ENCODE measurements around the gene PTCHD1.

PTCHD1 gene

DNA sequence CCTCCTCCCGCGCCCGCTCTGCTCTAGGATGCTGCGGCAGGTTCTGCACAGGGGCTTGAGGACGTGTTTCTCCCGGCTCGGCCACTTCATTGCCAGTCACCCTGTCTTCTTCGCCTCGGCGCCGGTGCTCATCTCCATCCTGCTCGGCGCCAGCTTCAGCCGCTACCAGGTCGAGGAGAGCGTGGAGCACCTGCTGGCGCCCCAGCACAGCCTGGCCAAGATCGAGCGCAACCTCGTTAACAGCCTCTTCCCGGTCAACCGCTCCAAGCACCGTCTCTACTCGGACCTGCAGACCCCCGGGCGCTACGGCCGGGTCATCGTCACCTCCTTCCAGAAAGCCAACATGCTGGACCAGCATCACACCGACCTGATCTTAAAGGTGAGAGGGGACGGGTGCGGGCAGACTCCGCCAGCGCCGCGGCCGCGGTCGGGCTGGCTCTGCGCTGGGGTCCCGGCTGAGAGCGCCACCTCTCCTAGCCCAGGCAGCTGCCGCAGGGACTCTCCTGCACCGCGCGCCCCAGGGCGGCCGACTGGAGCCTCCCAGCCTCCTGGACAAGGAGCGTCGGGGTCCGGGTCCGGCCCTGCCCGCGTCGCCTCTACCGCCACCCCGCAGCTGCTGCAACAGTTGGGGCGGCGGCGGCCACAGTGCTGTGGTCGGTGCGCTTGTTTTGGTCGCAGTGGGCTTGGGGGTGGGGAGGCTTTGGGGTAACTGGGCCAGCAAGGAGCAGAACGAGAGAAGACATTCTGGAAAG lies at the start of gene PTCHD1:
Gene PTCHD1 (plus strand): TSS at position 2 of the 752 bp plus-strand sequence. CDS start 27 bp downstream, at position 29.
- no peak for FAIRE-seq

DNA sequence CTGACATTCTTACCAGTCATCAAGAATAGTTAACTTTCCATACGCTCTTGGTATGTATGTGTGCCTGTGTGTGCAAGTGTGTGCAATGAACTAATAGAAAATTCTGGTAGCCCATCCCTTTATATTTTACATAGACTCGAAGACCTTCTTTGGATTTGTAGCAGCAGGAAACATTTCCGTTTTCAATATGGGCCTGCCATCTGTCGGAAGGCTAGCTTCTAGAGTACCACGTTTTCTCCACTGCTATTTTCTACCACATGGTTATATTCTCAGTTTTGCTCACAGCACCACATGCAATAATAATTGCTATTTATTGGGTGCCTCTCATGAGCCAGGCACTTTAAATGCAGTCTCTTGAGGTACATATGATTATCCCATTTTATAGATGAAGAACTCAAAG lies 47.9 kb upstream of the PTCHD1 start:
- no peak for FAIRE-seq

DNA sequence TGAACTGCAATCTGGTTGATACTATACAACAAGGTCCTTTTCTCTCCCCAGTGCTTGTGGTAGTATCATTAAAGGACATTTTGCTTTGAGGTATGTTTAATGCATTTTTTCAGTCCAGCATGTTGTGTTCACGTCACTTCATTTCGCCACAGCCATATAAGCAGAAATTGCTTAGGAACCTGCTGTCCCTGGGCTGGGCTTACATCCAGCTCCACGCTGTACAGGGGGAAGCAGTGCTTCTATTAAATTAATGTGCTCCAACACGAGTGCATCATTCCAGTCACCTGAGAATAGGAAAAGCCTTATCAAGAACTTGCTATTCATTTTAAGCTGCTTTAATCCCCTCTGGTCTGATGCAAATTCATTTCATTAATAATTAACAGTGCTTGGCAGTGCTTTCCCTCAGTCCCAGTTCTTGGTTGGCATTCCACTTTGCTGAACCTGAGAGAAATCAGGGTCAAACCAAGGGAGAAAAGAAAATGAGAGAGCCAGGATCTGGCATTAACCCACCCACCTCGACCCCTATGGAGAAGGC lies 47.4 kb upstream of the PTCHD1 start:
- FAIRE-seq: no peak

DNA sequence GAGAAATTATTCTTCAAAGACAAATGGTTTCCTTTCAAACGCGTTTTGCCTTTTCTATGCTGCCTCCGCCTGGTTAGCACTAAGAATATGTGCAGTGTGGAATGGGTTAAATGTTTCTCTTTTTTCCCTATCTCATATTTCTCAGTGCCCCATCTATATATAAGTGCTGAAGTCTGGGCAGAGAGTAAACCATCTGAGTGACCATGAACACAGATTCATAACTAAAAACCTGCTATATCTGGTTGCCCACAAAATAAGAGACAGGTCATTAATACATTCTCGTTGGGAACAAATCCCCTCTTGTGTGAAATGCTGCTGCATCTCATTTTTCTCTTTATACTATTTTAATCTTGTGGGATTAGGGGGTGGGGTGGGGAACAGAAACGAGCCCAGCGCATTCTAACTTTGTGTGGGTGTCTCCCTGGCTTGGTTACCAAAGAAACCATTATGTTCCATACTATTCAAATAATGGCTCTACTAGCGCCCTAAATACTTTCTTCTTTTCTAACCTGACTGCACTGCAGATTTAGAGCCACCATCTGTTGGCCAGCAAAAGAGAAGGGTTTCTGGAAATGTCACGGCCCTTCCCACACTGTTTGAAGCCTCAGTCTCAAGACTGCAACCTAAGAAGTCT lies 42.2 kb upstream of the PTCHD1 start:
- FAIRE-seq: no peak

DNA sequence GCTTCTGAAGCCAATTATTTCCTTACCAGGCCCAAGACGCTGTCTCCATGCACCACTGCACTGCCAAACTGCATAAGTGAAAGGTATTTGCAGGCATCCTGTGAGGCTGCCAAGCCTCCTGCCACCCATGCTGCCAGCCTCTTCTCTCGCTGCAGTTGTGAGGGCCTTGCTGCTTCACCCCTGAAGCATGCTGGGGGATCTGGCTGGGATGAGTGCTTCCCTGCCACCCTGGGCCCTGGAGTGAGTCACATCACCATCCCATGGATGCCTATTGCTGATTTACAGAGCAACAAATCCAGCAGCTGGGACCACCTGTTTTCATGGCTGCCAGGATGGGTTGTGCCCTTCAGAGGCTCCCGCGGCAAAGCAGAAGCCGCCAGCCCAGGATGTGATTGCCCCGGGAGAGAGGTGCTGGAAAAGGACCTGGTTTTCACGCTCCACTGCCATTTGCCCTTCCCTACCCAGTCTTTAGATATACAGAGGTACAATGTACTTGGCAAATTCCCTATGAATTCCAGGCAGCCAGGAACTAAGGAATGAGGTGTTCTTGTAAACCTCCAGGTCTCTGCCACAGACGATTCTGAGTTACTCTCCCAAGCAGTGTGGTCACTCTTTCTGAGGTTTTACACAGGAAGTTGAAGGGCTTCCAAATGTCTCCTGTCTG lies 41.5 kb upstream of the PTCHD1 start:
- no peak for FAIRE-seq

DNA sequence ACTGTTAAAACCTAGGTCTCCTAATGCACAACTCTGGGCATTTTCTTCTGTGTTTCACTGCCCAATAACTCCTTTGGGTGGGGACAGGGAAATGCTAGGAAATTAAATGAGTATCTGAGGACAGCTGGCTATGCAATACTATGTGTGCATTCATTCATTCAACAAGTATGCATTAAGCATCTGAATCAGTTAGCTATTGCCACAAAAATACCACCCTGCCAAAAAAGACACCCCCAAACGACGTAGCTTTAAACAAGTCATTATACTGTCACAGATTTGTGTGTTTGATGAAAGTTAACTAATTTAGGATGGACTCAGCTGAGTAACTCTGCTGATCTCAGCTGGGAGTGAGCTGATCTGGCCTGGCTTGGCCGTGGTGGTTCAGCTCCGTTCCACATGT lies 29.8 kb upstream of the PTCHD1 start:
- FAIRE-seq: no peak

DNA sequence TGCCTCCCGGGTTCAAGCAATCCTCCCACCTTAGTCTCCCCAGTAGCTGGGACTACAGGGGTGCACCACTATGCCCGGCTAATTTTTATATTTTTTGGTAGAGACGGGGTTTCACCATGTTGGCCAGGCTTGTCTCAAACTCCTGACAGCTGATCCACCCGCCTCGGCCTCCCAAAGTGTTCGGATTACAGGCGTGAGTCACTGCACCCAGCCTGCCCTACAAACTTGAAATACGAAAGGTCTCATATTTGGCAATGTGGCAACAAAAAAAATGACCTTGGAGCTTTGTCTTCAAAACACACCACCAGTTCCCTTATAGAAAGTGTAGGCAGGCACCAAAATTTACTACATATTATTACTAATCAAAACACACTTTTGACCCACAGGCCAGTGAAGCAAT lies 22.9 kb upstream of the PTCHD1 start:
- FAIRE-seq: no peak

DNA sequence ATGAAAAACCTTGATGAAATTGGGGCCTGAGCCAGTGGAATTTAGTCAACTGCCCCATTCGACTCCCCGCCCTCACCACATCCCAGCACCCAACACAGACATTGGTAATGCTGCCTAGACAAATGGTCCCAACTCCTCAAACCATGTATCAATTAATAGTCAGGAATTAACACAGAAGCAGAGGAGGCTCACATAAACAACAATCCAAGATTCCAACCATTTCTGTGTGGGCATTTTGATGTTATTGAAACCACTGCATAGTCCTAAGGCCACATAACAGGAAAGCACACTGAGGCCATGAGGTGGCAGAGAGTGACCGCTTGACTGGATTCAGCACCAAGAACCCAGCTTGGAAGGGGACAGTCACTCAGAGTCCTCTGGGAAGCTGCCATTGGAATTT lies 22.5 kb upstream of the PTCHD1 start:
- no peak for FAIRE-seq

DNA sequence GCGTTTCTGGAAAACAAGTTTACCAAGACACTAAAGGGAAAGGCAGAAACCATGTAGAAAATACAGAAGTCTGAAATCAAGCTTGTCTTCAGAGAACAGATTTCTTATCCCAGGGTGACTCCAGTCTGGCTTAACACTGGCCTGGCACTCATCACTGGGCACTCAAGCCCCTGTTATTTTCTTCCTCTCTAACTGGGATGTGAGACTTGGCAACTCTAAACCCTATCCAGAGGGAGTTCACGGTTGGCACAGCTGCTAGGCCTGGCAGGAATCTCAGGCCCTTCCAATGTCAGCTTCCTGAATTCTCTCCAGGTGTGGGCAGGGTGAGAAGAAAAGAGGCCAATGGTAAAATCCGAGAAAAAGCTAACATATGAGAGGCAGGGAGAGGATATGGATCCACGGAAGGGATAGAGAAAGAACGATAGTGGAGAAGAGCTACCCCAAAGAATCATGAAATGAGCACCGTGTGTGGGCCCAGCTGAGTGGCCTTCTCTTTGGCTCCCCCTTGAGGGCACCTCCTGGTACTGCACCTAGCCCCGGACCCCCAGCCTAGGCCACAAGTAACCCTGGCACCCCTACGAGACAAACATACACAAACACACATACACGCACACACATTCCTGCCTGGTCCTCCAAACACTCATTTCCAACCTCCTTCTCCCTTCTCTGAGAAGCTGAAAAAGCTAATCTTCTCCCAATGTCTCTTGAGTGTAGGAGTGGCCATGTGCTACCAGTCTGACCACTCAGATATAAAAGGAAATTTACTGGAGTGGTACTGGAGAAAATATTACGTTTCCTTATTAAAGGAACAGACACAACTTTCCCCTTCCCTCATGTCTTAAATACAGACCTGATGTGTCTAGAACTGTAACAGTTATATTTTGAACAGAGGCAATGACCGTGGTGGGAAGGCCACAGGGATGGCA lies 16.6 kb upstream of the PTCHD1 start:
- FAIRE-seq: no peak

DNA sequence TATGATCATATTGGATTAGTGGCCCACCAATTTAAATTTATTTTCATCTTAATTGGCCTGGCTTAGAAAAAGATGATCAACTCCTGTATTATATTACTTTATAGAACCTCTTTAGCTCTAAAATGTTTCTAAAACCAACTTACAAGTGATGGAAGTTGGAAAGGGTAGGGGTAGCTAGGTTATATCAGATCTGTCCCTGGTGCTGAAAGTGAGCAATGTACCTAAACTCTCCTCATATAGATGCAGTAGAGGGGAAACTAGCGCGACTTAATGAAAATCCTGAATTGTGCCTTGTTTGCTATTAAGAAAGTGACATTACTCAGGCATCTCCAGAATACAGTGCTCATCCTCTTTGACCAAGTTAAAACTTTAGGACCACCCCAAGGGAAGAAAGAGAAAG lies 7.5 kb upstream of the PTCHD1 start:
- no peak for FAIRE-seq

DNA sequence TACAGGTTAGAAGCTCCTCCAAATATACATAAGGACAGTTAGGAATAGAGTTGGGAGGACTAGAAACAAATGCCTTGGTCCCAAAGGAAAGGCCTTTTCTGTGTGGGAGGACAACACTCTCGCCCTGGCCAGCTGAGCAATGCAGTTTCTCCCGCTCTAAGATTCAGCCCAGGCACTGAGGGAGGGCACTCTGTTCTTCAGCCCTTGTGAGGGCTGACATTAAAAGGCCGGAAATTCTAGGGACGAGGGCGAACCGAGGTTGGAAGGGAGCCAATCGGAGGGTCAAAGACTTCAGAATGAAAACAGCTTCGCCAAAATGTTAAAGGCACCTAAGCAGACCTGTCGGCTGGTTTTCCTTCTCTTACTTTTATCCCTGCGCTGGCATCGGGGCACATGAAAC lies 2.9 kb upstream of the PTCHD1 start:
- no peak for FAIRE-seq

DNA sequence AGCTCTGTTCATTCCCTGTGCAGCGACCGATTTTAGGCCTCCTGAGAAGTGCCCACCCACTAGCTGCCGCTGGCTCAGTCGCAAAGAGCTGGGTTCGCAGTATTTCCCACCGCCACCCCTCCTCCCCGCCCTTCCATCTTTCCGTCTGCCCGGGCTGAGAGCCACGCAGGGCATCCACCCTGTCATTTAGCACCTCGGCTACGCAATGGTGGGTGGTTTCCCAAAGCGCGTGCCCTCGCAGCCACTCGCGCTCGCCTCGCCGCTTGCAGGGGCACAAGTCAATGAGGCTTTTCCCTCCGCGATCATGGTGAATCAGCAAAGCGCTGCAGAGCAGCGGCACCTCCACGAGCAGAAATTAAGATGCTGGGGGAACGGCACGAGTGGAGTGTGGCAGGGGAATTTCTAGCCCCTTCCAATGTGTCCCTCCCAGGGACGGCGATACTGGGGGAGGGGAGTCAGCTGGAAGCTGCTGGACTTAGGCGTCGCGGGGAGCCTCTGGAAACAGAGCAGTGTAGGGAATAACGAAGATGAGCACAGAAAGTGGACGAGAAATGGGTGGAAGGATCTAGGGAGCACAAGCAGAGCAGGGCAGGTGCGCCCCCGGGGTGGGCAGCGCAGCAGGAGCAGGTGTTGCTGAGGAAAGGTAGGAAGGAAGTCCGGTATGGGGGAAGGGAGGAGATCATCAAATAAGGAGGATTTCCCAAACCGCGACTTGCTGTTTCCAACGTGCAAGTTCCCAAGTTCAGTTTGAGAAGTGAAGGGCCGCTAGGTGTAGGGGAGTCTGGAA lies 2.4 kb upstream of the PTCHD1 start:
- no peak for FAIRE-seq

DNA sequence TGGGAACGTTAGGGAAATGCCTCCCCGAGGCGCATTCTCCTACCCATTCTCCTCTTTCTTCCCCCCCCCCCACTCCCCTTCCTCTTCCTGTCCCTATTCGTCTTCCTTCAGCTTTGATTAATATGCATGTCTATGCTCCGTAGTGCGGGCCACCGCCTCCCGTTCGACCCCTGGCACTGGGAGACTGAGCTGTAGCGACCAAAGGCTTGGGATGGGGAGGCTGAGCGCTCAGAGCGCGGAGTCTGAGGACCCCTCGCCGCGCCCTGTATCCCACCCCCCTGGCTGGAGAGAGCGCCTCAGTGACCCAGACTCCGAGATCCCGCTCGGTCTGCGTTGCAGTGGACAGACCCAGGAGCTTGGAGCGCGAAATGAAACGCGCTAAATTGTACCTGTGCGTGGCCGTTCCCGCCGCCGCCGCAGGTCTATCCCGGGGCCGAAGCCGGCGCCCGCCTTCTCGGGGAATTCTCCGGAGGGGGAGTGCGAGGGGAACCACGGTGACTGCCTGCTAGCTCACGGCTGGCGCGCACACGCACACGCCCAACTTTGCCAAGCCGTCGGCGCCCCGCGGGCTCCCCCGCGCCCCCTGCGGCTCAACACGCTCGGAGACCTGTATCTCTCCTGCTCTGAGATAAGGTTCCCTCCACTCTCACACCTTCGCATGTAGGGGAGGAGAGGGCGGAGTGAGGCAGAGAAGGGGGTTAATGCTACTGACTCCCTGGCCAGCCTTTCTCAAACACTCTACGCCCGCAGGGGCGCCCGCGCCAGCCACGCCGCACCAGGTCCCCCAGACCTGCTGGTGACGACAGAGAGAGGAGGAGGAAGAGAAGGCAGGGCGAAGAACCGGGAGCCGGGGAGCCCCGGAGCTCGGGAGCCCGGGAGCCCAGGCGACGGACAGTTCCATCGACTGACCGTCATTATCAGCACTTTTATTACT lies 1.5 kb upstream of the PTCHD1 start:
- no peak for FAIRE-seq

DNA sequence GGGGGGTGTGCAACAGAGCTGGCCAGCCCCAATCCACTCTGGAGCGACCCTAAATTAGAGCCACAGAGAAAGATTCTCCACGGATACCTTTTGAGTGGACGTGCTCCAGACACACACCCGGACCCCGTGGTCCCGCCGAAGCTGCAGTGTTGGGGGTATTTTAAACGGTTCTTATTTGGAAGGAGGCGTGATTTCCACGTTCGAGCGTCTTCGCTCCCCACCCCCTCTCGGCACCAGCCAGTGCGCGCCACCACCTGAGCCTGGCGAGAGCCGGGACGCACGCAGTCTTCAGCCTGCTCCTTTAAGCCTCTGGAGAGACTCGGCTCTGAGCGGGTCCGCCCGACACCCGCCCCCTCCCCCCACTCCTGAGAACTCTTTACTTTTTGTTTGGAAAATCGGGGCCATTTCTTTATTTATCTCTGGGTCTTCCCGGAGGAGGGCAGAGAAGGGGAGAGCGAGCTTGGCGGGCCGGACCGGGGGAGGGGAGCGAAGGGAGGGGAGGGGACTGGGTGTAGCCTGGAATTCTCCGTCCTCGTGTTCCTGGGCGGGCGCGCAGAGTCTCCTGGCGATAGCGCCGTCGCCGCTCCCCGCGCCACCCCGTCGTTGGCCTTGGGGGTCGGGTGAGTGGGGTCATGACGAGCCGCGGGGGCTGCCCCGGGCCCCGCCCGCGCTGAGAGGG lies 668 bp upstream of the PTCHD1 start:
- no peak for FAIRE-seq

DNA sequence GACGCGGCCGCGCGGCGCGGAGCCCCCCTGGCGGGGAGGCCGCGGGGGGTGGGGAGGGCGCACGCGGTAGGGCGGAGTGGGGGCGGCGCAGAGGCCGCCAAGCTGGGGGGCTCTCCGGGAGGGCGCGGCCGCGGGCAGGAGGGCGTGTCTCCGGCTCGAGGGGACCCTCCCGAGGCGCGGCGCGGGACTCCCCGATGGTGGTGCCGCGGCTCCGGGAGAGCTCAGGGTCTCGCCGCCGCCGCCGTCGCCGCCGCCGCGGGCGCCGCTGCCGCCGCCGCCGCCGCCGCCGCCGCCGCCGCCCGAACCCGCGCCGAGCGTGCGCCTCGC lies 165 bp upstream of the PTCHD1 start:
- FAIRE-seq: no peak

DNA sequence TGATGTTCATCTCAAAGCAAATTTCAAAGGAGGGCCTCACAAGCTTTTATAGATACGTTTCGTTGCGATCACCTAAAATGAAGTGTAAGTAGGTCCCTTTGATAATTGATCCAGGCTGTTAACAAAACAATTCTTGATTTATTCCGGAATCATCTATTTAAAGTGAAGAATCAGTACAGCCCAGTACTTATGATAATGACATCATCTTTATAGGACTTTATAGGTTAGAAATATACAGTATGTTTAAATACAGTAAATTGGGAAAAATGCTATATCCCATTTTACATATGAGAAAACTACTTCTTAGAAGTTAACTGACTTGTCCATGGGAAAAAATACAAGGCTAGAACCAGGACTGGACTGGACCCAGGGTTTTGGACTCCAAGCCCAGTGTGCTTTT lies 3.7 kb downstream of the PTCHD1 start:
- no peak for FAIRE-seq

DNA sequence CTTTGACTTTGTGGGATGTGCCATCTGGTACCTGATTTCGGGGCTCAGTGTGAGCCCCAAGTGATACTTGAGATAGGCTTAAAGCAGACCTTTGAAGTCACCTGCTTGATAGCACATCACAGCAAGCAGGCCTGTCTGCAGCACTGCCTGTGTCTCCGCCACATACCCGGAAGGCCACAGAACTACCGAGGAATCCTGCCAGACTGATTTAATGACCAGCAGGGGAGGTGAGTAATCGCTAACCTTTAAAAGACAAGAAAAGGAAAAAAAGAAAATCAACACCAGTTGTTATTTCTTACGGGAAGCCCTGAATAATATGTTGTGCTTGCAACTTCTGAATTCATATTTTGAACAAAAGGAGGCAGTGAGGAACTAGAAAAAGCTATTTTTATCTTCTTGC lies 6.8 kb downstream of the PTCHD1 start:
- no peak for FAIRE-seq

DNA sequence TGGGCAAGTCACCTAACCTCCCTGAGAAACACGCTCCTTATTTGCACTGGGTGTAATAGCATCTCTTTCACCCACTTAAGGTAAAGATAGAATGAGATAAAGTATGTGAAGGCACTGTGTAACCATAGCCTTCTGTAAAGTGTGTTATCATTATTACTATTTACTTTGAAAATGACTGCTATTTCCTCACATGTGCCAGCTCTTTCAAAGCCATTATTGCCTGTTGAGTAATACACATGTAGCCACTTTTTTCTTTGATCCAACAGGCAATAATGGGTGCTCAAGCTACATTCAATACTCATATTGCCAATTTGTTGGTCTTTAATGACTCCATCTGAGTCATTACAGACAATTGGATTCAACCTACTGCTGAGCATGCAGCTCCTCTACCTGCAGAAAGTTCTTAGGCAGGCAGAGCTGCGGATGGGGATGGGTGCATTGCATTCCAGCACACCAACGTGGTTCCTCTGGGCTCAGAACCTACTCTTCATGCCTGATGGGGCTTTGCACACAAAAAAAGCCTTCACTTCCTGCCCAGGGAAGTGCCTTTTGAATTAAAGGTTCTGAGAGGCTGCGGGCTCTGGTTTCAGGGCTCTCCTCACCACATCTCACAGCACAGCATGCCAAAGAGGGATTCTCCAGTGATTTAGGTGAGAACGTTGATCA lies 9.7 kb downstream of the PTCHD1 start:
- no peak for FAIRE-seq

DNA sequence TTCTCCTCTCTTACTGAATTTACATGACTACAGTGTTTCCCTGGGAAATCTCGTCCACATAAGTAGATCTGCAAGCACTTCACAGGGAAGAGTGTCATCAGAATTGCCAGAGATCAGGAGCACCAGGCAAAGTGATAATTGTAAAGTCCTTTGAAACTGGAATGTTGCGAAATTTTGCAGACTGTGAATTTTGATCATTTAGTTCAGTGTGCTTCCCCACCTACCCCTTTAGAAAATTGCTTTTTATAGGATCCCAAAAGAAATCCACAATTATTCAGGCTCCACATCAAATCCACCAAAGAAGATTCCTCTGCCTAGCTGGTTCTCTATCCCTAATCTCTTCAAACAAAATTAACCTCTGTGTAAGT lies 10.2 kb downstream of the PTCHD1 start:
- no peak for FAIRE-seq

DNA sequence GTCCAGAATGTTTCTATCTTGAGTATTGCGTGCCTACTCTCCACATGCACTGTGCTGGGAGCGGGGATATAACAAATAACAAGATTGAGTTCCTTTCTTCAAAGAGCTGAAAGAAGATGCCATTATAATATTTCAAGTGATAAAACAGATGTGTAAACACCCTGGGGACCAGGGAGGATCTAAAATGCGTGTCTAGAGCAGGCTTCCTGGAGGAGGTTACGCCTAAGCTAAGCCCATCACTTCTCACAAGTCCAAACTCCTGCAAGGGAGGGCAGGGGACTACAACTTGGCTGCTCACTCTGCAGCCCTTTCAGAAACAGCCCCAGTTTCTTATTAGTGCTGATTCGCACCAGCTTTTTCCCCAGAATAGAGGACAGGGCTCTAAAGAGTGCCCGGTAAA lies 21.5 kb downstream of the PTCHD1 start:
- FAIRE-seq: no peak

All from TTC549 (cell line).